SK-N-MC (cell line): ENCODE measurements around the gene MID1.

Experiments
- DNase-seq: peaks from one replicate; pipeline ENCODE4 v3.0.0-alpha.2; 2011; ENCODE audit warnings: low read depth, low spot score
- H3K27ac ChIP-seq: fragments of 200-600 bp; sonication (generic); 2 replicates; pipeline ENCODE4 v1.5.1; 2016; ENCODE audit warnings: mixed run types
- H3K36me3 ChIP-seq: fragments of 200-600 bp; sonication (generic); 2 replicates; pipeline ENCODE4 v1.6.1; 2017; ENCODE audit warnings: antibody characterized with exemption, low read length, mixed read lengths; ENCODE audit not compliant: insufficient read depth
- H3K4me3 ChIP-seq: fragments of 200-600 bp; sonication (generic); 2 replicates; pipeline ENCODE4 v1.5.1; 2016
- H3K9ac ChIP-seq: fragments of 200-600 bp; sonication (generic); 2 replicates; pipeline ENCODE4 v1.8.0; 2017; ENCODE audit warnings: mixed run types, mixed read lengths; ENCODE audit not compliant: insufficient read length
- H3K9me3 ChIP-seq: fragments of 200-600 bp; sonication (generic); 2 replicates; pipeline ENCODE4 v1.6.1; 2017; ENCODE audit warnings: low read depth, mild to moderate bottlenecking, antibody characterized with exemption, low read length, moderate library complexity, mixed read lengths
- EZH2 ChIP-seq: fragments of 200-600 bp; sonication (generic); IDR thresholded peaks from one replicate; pipeline ENCODE4 v1.6.1; 2017; ENCODE audit warnings: antibody characterized with exemption
- FOXP2 ChIP-seq: optimal IDR thresholded peaks from 2 replicates; pipeline ENCODE3; 2011; ENCODE audit warnings: mild to moderate bottlenecking, moderate library complexity; ENCODE audit not compliant: insufficient read depth; ENCODE audit errors: extremely low read length, control extremely low read depth
- POLR2AphosphoS5 ChIP-seq: IDR thresholded peaks from 2 replicates; pipeline ENCODE4 v1.6.1; 2012; ENCODE audit warnings: mild to moderate bottlenecking, low read depth, low read length, borderline replicate concordance

The MID1 gene

DNA sequence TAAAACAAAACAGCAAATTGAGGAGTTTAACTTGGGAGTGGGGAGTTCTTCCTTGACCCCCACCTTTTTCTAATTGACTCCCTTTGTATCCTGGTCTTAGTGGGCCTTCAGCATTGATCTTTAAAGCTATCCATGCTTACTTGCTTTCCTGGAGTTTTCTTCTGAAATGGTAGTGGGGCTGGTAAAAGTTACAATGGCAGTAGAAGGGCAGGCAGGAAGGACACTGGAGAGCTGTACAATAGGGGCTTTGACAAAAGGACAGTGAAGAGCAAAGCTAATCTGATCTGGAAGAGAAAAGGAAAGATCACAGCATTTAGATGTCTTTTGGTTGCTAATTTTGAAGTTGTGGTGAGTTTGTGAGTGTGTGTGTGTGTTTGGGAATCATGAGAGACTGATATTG lies 111.5 kb downstream of the MID1 start:
- Histone ChIP-seq H3K9me3 (no peaks in the 10 kb centered on the region), H3K36me3 (no peaks in the 10 kb centered on the region), H3K9ac (no peak overlapping the region), H3K27ac (no peak overlapping the region), H3K4me3 (no peak overlapping the region)
- no peak for DNase-seq
- TF ChIP-seq FOXP2 = no peak
- no peak for TF ChIP-seq EZH2
- no peak for TF ChIP-seq POLR2AphosphoS5

DNA sequence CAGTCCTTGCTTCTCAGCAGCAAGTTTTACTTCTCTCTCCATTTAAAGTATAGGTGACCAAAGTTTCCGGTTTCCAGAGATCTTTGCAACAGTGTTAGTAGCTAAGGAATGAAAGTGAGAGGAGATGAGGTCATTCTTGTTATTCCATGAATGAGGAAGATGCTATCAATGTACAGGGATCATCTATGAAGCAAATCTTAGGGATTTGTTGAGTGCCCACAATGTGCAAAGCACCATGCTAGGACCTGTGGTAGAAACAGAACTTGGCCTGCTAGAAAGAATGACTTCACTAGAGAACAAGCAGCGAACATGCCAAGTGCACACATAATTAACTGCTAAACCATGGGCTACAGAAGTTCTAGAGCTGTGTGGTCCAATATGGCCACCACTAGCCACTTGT lies 112.5 kb downstream of the MID1 start:
- no peak overlapping the region for H3K9ac ChIP-seq
- no peak overlapping the region for H3K27ac ChIP-seq
- no peak for DNase-seq
- H3K9me3 ChIP-seq = no peaks in the 10 kb centered on the region
- TF ChIP-seq EZH2 = no peak
- TF ChIP-seq FOXP2 = no peak
- TF ChIP-seq POLR2AphosphoS5 = no peak
- no peak overlapping the region for H3K4me3 ChIP-seq
- H3K36me3 ChIP-seq = no peaks in the 10 kb centered on the region

DNA sequence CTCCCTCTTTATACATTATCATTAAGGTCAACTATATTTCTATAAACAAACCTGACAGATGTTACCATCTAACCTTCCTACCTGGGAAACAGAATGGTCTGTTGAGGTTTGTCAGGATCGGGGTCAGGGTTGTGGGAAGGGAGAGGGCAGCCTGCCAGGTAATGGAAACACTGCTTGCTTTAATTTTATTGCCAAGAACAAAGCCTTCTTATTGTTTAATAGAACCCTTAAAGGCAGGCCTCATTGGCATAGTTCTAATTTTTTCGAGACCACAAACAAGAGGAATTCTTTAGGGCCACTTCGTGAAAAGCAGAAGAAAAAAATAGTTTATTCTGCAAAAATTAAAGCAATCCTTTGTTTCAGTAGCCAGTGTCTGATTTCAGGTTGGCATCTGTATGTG lies 113.2 kb downstream of the MID1 start:
- TF ChIP-seq EZH2 (no peak), POLR2AphosphoS5 (no peak), FOXP2 (no peak)
- Histone ChIP-seq H3K9me3 (no peaks in the 10 kb centered on the region), H3K36me3 (no peaks in the 10 kb centered on the region), H3K9ac (no peak overlapping the region), H3K4me3 (no peak overlapping the region), H3K27ac (no peak overlapping the region)
- no peak for DNase-seq

DNA sequence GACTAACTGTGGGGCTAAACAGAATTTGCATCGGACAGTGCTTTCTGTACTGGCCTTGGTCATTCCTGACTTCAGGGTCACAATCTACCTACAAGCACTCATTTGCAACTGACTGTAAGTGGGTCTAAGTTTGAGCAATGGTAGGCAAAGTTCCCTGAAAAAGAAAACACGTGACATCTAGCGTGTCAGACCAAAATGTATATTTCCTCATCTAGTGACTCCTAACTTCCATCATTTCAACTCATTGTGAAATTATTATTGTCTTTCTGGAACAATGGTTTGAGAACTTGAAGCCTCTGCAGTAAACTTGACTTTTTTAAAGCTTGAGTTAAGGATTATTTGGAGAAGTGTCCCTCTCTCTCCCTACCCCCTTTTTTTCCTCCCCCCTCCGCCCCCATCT lies 113.6 kb downstream of the MID1 start:
- Histone ChIP-seq H3K27ac (no peak overlapping the region), H3K9ac (no peak overlapping the region), H3K36me3 (no peaks in the 10 kb centered on the region), H3K4me3 (no peak overlapping the region), H3K9me3 (no peaks in the 10 kb centered on the region)
- DNase-seq = no peak
- TF ChIP-seq POLR2AphosphoS5 (no peak), EZH2 (no peak), FOXP2 (no peak)

DNA sequence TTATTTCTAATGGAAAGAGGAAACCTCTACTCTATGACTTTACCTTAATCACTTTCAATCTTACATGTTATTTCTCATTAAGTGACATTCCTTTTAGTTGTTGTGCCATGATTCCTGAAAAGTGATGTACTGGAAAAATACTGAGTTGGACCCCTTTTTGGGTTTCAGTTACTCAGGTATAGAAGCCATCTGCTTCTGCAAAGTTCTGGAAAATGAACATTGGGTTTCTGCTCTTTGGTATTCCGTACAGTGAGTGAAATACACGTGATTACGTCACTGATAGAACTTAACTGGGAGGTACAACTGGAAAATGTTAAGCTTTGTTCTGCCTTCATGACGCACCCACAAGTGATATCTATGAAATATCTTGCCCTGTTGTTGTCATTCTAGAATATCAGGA lies 114.7 kb downstream of the MID1 start:
- H3K4me3 ChIP-seq = no peak overlapping the region
- no peak overlapping the region for H3K27ac ChIP-seq
- no peak overlapping the region for H3K9ac ChIP-seq
- no peak for TF ChIP-seq FOXP2
- TF ChIP-seq POLR2AphosphoS5 = no peak
- TF ChIP-seq EZH2 = no peak
- DNase-seq = no peak
- no peaks in the 10 kb centered on the region for H3K36me3 ChIP-seq
- no peaks in the 10 kb centered on the region for H3K9me3 ChIP-seq

DNA sequence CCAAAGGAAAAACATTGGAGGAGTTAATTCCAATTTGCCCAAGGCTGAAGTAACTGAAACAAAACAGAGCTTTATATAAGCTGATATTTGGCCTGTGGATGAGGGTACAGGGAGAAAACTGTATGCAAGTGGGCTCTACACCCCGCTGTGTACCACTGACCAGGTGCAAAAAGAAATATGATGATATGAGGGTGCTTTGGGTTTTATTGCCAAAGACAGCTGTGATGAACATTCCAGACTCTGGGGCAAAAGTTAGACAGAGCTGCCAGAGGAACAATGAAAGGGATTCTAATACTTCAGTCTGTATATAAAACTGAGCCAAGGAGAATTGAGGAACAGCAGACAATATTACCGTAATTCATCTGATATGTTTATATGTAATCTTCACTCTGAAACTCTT lies 117.4 kb downstream of the MID1 start:
- TF ChIP-seq POLR2AphosphoS5 (no peak), EZH2 (no peak), FOXP2 (no peak)
- no peak for DNase-seq
- Histone ChIP-seq H3K9me3 (no peaks in the 10 kb centered on the region), H3K27ac (no peak overlapping the region), H3K4me3 (no peak overlapping the region), H3K9ac (no peak overlapping the region), H3K36me3 (no peaks in the 10 kb centered on the region)

DNA sequence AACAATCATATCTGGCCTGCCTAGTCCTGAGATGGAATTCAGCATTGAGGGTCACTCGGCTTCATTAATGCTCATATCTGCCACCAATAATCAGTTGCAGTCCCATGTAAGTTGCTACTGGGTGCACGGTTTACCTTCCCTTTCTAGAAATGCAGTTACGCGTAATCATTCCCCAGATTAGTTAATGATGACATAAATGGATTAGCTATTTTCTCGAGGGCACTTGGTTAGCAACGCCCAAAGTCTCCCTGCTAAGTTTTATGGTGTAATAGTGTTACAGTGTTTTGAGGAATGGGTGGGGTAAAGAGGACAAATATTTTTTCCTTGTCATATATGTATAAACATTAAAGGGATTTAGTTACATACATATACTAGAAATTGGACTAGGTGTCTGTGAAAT lies 118.8 kb downstream of the MID1 start:
- no peaks in the 10 kb centered on the region for H3K36me3 ChIP-seq

DNA sequence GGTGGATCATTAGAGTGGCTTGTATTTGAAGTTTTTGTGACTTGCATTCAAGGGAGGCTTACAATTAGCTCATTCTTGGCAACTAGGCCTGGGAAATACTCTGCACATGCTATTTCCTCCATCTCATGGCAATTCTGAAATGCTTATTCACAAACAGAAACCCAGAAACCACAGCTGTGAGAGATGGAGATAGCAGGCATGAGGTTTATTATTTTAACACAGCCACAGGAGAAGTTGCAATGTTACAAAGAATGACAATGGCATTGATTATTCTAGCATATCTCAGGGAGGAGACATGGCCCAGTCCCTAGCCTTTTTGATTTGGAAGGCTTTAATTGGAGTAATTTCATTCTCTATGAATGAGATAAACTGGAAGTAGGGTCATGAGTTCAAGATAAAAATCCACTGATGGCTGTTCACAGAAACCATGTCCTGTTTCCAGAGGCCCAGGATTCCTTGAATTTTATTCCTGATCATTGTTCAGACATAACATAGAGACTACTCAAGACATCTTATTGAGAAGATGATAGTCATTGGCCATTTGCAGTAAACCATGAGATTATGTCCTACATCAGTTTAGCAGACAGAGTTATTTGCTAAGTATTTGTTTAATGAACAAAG lies 123.9 kb downstream of the MID1 start:
- Histone ChIP-seq H3K36me3 (no peaks in the 10 kb centered on the region), H3K4me3 (no peak overlapping the region), H3K27ac (no peak overlapping the region), H3K9me3 (no peaks in the 10 kb centered on the region), H3K9ac (no peak overlapping the region)
- DNase-seq = no peak
- no peak for TF ChIP-seq FOXP2
- TF ChIP-seq EZH2 = no peak
- TF ChIP-seq POLR2AphosphoS5 = no peak

More for the DNA sequence above, 118.8 kb downstream of the MID1 start:
- Histone ChIP-seq H3K9me3 (no peaks in the 10 kb centered on the region), H3K9ac (no peak overlapping the region), H3K27ac (no peak overlapping the region), H3K4me3 (no peak overlapping the region)
- DNase-seq = no peak
- no peak for TF ChIP-seq FOXP2
- TF ChIP-seq POLR2AphosphoS5 = no peak
- no peak for TF ChIP-seq EZH2

DNA sequence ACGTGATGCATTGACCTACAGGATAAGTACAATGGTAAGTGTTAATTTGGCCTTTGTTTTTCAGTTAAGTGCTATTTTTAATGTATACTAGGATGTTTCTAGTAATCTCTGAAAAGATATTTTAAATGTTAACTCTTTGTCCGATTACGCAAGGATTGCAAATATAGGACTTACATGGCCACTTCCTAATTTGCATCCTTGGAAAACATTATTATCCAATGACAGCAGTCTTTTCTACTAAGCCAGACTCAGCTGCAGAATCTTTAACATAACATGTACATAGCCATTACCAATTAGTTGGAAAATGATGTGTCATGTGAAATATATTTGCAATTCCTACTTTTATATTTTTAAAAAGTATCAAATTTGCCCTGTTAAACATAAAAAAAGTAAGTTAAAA lies 124.7 kb downstream of the MID1 start:
- Histone ChIP-seq H3K36me3 (no peaks in the 10 kb centered on the region), H3K4me3 (no peak overlapping the region), H3K27ac (no peak overlapping the region), H3K9ac (no peak overlapping the region), H3K9me3 (no peaks in the 10 kb centered on the region)
- no peak for DNase-seq
- TF ChIP-seq EZH2 (no peak), POLR2AphosphoS5 (no peak), FOXP2 (no peak)

DNA sequence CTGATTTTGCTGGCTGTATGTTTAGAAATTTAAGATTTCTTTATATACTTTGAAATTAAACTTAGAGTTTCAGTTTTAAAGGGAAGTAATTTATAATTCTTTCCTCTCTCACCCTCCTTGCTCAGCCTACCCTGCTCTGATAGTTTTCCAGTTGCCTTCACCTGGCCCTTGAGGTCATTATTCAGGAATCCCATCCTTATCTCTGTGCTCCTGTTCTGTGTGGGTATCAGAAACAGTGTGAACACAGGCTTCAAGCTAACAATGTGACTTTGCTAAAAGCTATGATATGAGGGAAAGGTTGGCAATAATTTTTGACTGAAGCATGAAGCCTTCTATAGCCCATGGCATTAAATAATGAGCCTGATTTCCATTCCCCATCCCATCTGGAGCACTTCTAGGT lies 128.1 kb downstream of the MID1 start:
- Histone ChIP-seq H3K9ac (no peak overlapping the region), H3K9me3 (no peaks in the 10 kb centered on the region), H3K4me3 (no peak overlapping the region), H3K27ac (no peak overlapping the region), H3K36me3 (no peaks in the 10 kb centered on the region)
- TF ChIP-seq FOXP2 (no peak), POLR2AphosphoS5 (no peak), EZH2 (no peak)
- DNase-seq = no peak
